CD4-positive, CD25-positive, alpha-beta regulatory T cell (primary cell): ENCODE results near the gene S100A1. TPM values are rescaled to one million over a fixed set of nuclear protein-coding genes. Genes with fewer than 3 reads are reported as not detected.
"Not testable (repeated sequence)": the region's sequence is repeated elsewhere in the genome, so short reads cannot be mapped to it uniquely, and the experiment has no call there.

Experiments used
- ATAC-seq, 2 donors: fragments of 150-1000 bp; cut with Tn5 transposase; one replicate each; pipeline ENCODE4 v1.10.0; 2021; ENCODE audit warnings: low read depth in 2 of 2, moderate number of reproducible peaks in 2 of 2, moderate library complexity in 1 of 2
- DNase-seq, 3 donors: peaks; one replicate each; pipeline versions ENCODE4 v3.0.0 to v3.0.0-alpha.2; 2012 to 2022; ENCODE audit warnings: mixed read lengths in 1 of 3
- H3K27ac ChIP-seq: one replicate; pipeline ENCODE4 v1.7.0; 2013; ENCODE audit warnings: mild to moderate bottlenecking, low read length; ENCODE audit not compliant: insufficient read depth, poor library complexity, severe bottlenecking
- H3K27me3 ChIP-seq: one replicate; pipeline ENCODE4 v1.7.0; 2013; ENCODE audit warnings: low read length; ENCODE audit not compliant: control insufficient read depth, insufficient read depth
- H3K36me3 ChIP-seq: one replicate; pipeline ENCODE4 v1.7.0; 2013; ENCODE audit warnings: mild to moderate bottlenecking, low read length, moderate library complexity; ENCODE audit not compliant: control insufficient read depth, insufficient read depth
- H3K4me1 ChIP-seq: 2 replicates; pipeline ENCODE4 v1.7.0; 2013; ENCODE audit warnings: mild to moderate bottlenecking, low read length; ENCODE audit not compliant: insufficient read depth, control insufficient read depth, poor library complexity, severe bottlenecking
- H3K4me3 ChIP-seq: one replicate; pipeline ENCODE4 v1.7.0; 2013; ENCODE audit warnings: low read depth, mild to moderate bottlenecking, low read length, moderate library complexity
- H3K9me3 ChIP-seq, 2 experiments: 1 replicate in 1 of 2; 2 replicates in 1 of 2; pipeline ENCODE4 v1.7.0; 2013; ENCODE audit warnings: low read length in 2 of 2, mild to moderate bottlenecking in 1 of 2, moderate library complexity in 1 of 2; ENCODE audit not compliant: control insufficient read depth in 2 of 2
- H3K27ac Mint-ChIP-seq, 3 donors: one replicate each; pipeline ENCODE4 v1.8.0; 2020 to 2022; ENCODE audit warnings: mild to moderate bottlenecking in 3 of 3, mixed read lengths in 3 of 3, moderate library complexity in 2 of 3
- H3K27me3 Mint-ChIP-seq: one replicate; pipeline ENCODE4 v1.8.0; 2022; ENCODE audit warnings: mild to moderate bottlenecking, mixed read lengths
- H3K36me3 Mint-ChIP-seq: one replicate; pipeline ENCODE4 v1.8.0; 2020; ENCODE audit warnings: mixed read lengths
- H3K4me1 Mint-ChIP-seq, 4 donors: one replicate each; pipeline ENCODE4 v1.8.0; 2020 to 2022; ENCODE audit warnings: mixed read lengths in 4 of 4, mild to moderate bottlenecking in 1 of 4
- H3K4me3 Mint-ChIP-seq, 4 donors: one replicate each; pipeline ENCODE4 v1.8.0; 2020 to 2022; ENCODE audit warnings: mild to moderate bottlenecking in 4 of 4, mixed read lengths in 4 of 4, moderate library complexity in 3 of 4
- H3K9me3 Mint-ChIP-seq, 7 donors: one replicate each; pipeline ENCODE4 v1.8.0; 2020 to 2022; ENCODE audit warnings: mixed read lengths in 7 of 7, mild to moderate bottlenecking in 3 of 7, moderate library complexity in 2 of 7
- polyA plus RNA-seq, 4 donors: library from polyadenylated mRNA; unstranded; fragments of 300-500 nt; fragmentation: Illumina TruSeq; gene quantifications; one replicate each; pipeline ENCODE4 v1.2.3, GENCODE V29; 2021
- total RNA-seq: library from RNA; stranded (reverse); gene quantifications from one replicate; pipeline ENCODE4 v1.2.3, GENCODE V29; 2022

S100A1 gene
- total and polyA plus RNA-seq, 5 donors from 2014 or later, result not detected

- peaks cover 14% of the 10 kb centered on the region for H3K4me1 ChIP-seq
- H3K4me3 ChIP-seq, result no peak overlapping the region
- H3K9me3 ChIP-seq, result no peaks in the 10 kb centered on the region
- peaks cover 74% of the 10 kb centered on the region for H3K36me3 ChIP-seq
- Mint-ChIP-seq H3K4me1 (peaks cover 12 to 31% (median 21%) of the 10 kb centered on the region in 4 donors), H3K36me3 (peaks cover 37% of the 10 kb centered on the region), H3K27ac (no peak overlapping the region), H3K4me3 (peak overlapping the region in 1 of 4 donors; percentile 43), H3K27me3 (no peaks in the 10 kb centered on the region), H3K9me3 (no peaks in the 10 kb centered on the region)
- ATAC-seq (no peak), DNase-seq (no peak)
- no peaks in the 10 kb centered on the region for H3K27me3 ChIP-seq
- H3K27ac ChIP-seq, result no peak overlapping the region
Observed at GRCh38 chr1:153663211-153663610, 35.0 kb downstream of the S100A1 start.

GRCh38 chr1:153667439-153667838 is 39.2 kb downstream of the S100A1 start:
- no peaks in the 10 kb centered on the region for H3K27me3 Mint-ChIP-seq
- H3K36me3 Mint-ChIP-seq, result peaks cover 39% of the 10 kb centered on the region
- H3K4me3 ChIP-seq, result no peak overlapping the region
- H3K4me1 ChIP-seq, result peaks cover 19% of the 10 kb centered on the region
- peak overlapping the region in 2 of 3 donors; percentile 32 to 53 for H3K27ac Mint-ChIP-seq
- no peak for ATAC-seq
- peaks cover 69% of the 10 kb centered on the region for H3K36me3 ChIP-seq
- no peaks in the 10 kb centered on the region for H3K27me3 ChIP-seq
- peaks cover 11 to 36% (median 20%) of the 10 kb centered on the region in 4 donors for H3K4me1 Mint-ChIP-seq
- DNase-seq, result no peak
- peaks cover 0 to 3% (median 0%) of the 10 kb centered on the region in 7 donors for H3K9me3 Mint-ChIP-seq
- peak overlapping the region in 2 of 4 donors; percentile 50 to 70 for H3K4me3 Mint-ChIP-seq
- H3K9me3 ChIP-seq, result no peaks in the 10 kb centered on the region
- H3K27ac ChIP-seq, result no peak overlapping the region

- peaks cover 56% of the 10 kb centered on the region for H3K36me3 ChIP-seq
- not testable (repeated sequence) for H3K9me3 ChIP-seq, H3K27me3 Mint-ChIP-seq, H3K27me3 ChIP-seq, H3K9me3 Mint-ChIP-seq, H3K27ac ChIP-seq, ATAC-seq, H3K4me3 ChIP-seq, H3K27ac Mint-ChIP-seq, DNase-seq
- peak overlapping the region in 1 of 4 donors; percentile 74 for H3K4me3 Mint-ChIP-seq
- peaks cover 33% of the 10 kb centered on the region for H3K36me3 Mint-ChIP-seq
- H3K4me1 Mint-ChIP-seq, result peaks cover 6 to 36% (median 20%) of the 10 kb centered on the region in 4 donors
- H3K4me1 ChIP-seq, result peaks cover 19% of the 10 kb centered on the region
Observed at GRCh38 chr1:153668672-153669071, 40.4 kb downstream of the S100A1 start.

- peaks cover 0 to 3% (median 0%) of the 10 kb centered on the region in 7 donors for H3K9me3 Mint-ChIP-seq
- no peaks in the 10 kb centered on the region for H3K9me3 ChIP-seq
- H3K27ac Mint-ChIP-seq, result no peak overlapping the region
- H3K4me1 Mint-ChIP-seq, result peaks cover 6 to 36% (median 20%) of the 10 kb centered on the region in 4 donors
- peak overlapping the region; percentile 91 for H3K27ac ChIP-seq
- H3K4me3 ChIP-seq, result peak overlapping the region; percentile 99
- H3K4me1 ChIP-seq, result peaks cover 19% of the 10 kb centered on the region
- H3K27me3 ChIP-seq, result no peaks in the 10 kb centered on the region
- peaks cover 47% of the 10 kb centered on the region for H3K36me3 ChIP-seq
- H3K36me3 Mint-ChIP-seq, result peaks cover 27% of the 10 kb centered on the region
- peaks cover 4% of the 10 kb centered on the region for H3K27me3 Mint-ChIP-seq
- DNase-seq (no peak), ATAC-seq (no peak)
- no peak overlapping the region for H3K4me3 Mint-ChIP-seq
Observed at GRCh38 chr1:153669606-153670005, 41.4 kb downstream of the S100A1 start.

- H3K4me3 Mint-ChIP-seq, result no peak overlapping the region
Observed at GRCh38 chr1:153670257-153670858, 42.1 kb downstream of the S100A1 start.

GRCh38 chr1:153670859-153671627 is 42.8 kb downstream of the S100A1 start, which contains the start of gene ILF2:
TSS of gene ILF2 (minus strand) at chr1:153670993. CDS start at chr1:153670922, 71 bp downstream.
- H3K4me3 ChIP-seq, result peak within 1 kb of the TSS; percentile 99
- ATAC-seq, result peak; percentile 94 to 95
- H3K36me3 Mint-ChIP-seq, result peaks cover 17% of the 10 kb centered on the region

More at GRCh38 chr1:153670257-153670858, 42.1 kb downstream of the S100A1 start:
- Histone ChIP-seq H3K36me3 (peaks cover 39% of the 10 kb centered on the region), H3K9me3 (no peaks in the 10 kb centered on the region), H3K27me3 (no peaks in the 10 kb centered on the region), H3K4me3 (peak overlapping the region; percentile 99), H3K4me1 (peaks cover 19% of the 10 kb centered on the region), H3K27ac (peak overlapping the region; percentile 91)
- Mint-ChIP-seq H3K36me3 (peaks cover 19% of the 10 kb centered on the region), H3K9me3 (peaks cover 0 to 3% (median 0%) of the 10 kb centered on the region in 7 donors), H3K27ac (no peak overlapping the region), H3K27me3 (peaks cover 4% of the 10 kb centered on the region), H3K4me1 (peaks cover 6 to 35% (median 16%) of the 10 kb centered on the region in 4 donors)
- DNase-seq, result peak in 1 of 3 donors; percentile 16
- no peak for ATAC-seq

GRCh38 chr1:153671628-153672353 is 43.6 kb downstream of the S100A1 start:
- H3K9me3 ChIP-seq, H3K9me3 Mint-ChIP-seq, H3K27ac Mint-ChIP-seq, H3K27me3 ChIP-seq, H3K27me3 Mint-ChIP-seq, H3K4me3 Mint-ChIP-seq: not testable (repeated sequence)
- H3K4me1 Mint-ChIP-seq, result peaks cover 6 to 32% (median 13%) of the 10 kb centered on the region in 4 donors
- Histone ChIP-seq H3K4me3 (peak overlapping the region; percentile 99), H3K36me3 (peaks cover 25% of the 10 kb centered on the region), H3K27ac (peak overlapping the region; percentile 82), H3K4me1 (peaks cover 19% of the 10 kb centered on the region)
- DNase-seq (peak in 1 of 3 donors; percentile 63), ATAC-seq (peak; percentile 12 to 18)
- H3K36me3 Mint-ChIP-seq, result peaks cover 17% of the 10 kb centered on the region

More at GRCh38 chr1:153670859-153671627, 42.8 kb downstream of the S100A1 start, which contains the start of gene ILF2:
- H3K27ac ChIP-seq, result peak within 1 kb of the TSS; percentile 91
- no peaks in the 10 kb centered on the region for H3K27me3 ChIP-seq
- peaks cover 33% of the 10 kb centered on the region for H3K36me3 ChIP-seq
- peaks cover 0 to 3% (median 0%) of the 10 kb centered on the region in 7 donors for H3K9me3 Mint-ChIP-seq
- DNase-seq, result peak; percentile 96 to 99 (median 98)
- peaks cover 6 to 32% (median 13%) of the 10 kb centered on the region in 4 donors for H3K4me1 Mint-ChIP-seq
- no peak within 1 kb of the TSS for H3K4me3 Mint-ChIP-seq
- H3K4me1 ChIP-seq, result peaks cover 19% of the 10 kb centered on the region
- H3K9me3 ChIP-seq, result no peaks in the 10 kb centered on the region
- no peak within 1 kb of the TSS for H3K27ac Mint-ChIP-seq
- peaks cover 4% of the 10 kb centered on the region for H3K27me3 Mint-ChIP-seq
